ENCODE measurements around the gene SFXN5.

The SFXN5 gene

DNA sequence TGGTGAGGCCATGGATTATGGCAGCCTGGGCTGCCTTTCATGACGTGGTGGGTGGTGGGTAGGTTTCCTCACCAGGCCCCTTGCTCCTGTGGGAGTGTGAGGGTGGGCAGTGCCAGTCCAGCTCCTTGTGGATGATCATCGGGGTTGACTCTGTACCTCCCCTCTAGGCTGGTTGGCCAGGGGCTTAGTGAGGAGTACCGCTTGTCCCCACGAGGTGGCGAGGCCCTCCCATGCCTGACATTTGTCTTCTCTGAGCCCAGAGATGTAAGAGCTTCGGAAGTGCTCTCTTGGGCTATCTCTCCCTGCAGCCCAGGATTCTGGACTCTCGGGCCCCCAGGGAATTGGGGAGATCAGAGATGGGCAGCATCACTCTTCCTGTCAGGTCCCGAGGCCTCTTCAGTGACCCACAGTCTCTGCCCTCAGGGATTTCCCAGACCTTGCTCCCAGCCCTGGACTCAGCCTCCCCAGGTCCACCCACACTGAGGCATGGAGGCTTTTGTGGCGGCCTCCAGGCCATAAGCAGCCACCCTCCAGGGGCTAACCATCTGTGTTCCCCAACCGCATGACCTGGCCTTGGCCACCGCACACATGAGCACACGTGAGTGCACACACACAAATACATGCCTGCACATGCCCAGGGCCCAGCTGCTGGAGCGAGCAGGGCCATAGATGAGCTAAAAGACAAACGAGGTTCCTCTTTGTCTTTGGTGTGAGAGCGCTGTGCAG lies 177.8 kb downstream of the SFXN5 start:
- DNase-seq = peak in 1 of 4 experiments; percentile 9

GRCh38 chr2:72892506-72893173 lies 178.9 kb downstream of the SFXN5 start:
- DNase-seq = peak in 1 of 4 experiments; percentile 38
